ENCODE data around the gene ABCA5. TPM values are rescaled to one million over a fixed set of nuclear protein-coding genes. Genes with fewer than 3 reads are reported as not detected.

ABCA5 gene
- total and polyA plus RNA-seq, 10 of the 15 experiments (the other 5 are each of a cell fraction or from before 2014, with no cell fraction given) = 11.8 to 31.1 (median 18.1) TPM

DNA sequence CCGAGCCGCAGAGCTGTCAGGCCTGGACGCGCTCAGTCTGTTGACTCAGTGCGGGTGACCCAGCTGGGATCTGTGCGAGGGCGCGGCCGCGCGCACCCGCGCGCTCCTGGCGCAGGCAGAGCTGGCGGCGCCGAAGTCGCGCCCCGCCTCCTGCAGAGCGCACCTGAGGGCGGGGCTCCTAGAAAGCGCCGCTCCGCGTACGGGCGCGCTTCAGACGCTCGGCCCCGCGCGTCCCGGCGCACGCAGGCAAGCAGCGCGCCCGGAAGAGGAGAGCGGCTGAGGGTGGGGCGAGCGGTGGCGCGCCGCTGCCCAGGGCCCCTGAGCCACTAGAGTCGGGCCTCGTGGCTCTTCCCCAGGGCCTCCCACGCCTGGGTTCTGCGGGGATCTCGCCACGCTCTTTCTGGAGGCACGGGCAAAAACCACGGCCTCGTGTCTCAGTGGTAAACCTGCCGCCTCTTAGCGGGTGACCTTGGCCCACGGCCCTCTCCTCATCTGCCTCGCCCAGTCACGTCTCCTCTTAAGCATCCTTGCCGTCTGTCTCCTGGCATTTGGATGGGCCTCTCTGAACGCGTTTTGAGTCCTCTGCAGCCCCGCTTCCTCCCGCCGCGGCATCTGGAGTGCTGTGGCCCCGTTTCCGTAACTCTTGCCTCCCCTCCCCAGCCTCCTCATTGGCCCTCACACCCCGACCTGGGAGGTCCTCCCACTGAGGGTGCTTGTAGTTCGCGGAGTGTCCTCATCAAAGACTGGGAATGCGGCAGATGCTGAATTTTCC, at the start of gene ABCA5 (continued):
- TF ChIP-seq, protein P1, sequence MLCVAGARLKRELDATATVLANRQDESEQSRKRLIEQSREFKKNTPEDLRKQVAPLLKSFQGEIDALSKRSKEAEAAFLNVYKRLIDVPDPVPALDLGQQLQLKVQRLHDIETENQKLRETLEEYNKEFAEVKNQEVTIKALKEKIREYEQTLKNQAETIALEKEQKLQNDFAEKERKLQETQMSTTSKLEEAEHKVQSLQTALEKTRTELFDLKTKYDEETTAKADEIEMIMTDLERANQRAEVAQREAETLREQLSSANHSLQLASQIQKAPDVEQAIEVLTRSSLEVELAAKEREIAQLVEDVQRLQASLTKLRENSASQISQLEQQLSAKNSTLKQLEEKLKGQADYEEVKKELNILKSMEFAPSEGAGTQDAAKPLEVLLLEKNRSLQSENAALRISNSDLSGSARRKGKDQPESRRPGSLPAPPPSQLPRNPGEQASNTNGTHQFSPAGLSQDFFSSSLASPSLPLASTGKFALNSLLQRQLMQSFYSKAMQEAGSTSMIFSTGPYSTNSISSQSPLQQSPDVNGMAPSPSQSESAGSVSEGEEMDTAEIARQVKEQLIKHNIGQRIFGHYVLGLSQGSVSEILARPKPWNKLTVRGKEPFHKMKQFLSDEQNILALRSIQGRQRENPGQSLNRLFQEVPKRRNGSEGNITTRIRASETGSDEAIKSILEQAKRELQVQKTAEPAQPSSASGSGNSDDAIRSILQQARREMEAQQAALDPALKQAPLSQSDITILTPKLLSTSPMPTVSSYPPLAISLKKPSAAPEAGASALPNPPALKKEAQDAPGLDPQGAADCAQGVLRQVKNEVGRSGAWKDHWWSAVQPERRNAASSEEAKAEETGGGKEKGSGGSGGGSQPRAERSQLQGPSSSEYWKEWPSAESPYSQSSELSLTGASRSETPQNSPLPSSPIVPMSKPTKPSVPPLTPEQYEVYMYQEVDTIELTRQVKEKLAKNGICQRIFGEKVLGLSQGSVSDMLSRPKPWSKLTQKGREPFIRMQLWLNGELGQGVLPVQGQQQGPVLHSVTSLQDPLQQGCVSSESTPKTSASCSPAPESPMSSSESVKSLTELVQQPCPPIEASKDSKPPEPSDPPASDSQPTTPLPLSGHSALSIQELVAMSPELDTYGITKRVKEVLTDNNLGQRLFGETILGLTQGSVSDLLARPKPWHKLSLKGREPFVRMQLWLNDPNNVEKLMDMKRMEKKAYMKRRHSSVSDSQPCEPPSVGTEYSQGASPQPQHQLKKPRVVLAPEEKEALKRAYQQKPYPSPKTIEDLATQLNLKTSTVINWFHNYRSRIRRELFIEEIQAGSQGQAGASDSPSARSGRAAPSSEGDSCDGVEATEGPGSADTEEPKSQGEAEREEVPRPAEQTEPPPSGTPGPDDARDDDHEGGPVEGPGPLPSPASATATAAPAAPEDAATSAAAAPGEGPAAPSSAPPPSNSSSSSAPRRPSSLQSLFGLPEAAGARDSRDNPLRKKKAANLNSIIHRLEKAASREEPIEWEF (IDR thresholded peaks at IDR 0.05; ENCODE audit: insufficient replicate concordance, low read depth, low read length) = no peak
- TF ChIP-seq, protein P2, sequence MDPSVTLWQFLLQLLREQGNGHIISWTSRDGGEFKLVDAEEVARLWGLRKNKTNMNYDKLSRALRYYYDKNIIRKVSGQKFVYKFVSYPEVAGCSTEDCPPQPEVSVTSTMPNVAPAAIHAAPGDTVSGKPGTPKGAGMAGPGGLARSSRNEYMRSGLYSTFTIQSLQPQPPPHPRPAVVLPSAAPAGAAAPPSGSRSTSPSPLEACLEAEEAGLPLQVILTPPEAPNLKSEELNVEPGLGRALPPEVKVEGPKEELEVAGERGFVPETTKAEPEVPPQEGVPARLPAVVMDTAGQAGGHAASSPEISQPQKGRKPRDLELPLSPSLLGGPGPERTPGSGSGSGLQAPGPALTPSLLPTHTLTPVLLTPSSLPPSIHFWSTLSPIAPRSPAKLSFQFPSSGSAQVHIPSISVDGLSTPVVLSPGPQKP (IDR thresholded peaks at IDR 0.05; ENCODE audit: low read depth, low read length) = no peak
- TF ChIP-seq POLR2AphosphoS5 (IDR thresholded peaks at IDR 0.05; ENCODE audit: low read length) (peak; percentile 96), NFYB (IDR thresholded peaks at IDR 0.05; ENCODE audit: insufficient read depth, low read depth, low read length) (no peak), GATAD2B (conservative IDR thresholded peaks at IDR 0.05; ENCODE audit: low read depth) (peak; percentile 70; the same call in 1 of the 2 replicates), BACH1 (IDR thresholded peaks at IDR 0.05; ENCODE audit: borderline replicate concordance) (peak; percentile 83), TCF7 (IDR thresholded peaks at IDR 0.05; ENCODE audit: borderline replicate concordance) (no peak), E2F8 (IDR thresholded peaks at IDR 0.05; ENCODE audit: low read depth, partially characterized antibody) (no peak), RFX5 (IDR thresholded peaks at IDR 0.05; ENCODE audit: low read depth, low read length) (no peak), MEF2A (IDR thresholded peaks at IDR 0.05; ENCODE audit: insufficient read depth, low read depth, low read length) (no peak), RCOR1 (conservative IDR thresholded peaks at IDR 0.05; ENCODE audit: low read depth, low read length) (no peak), SMAD5 (IDR thresholded peaks at IDR 0.05; ENCODE audit: low read depth) (peak; percentile 74; the same call in 1 of the 2 replicates), ZNF217 (IDR thresholded peaks at IDR 0.05) (no peak), ZNF207 (IDR thresholded peaks at IDR 0.05; ENCODE audit: borderline replicate concordance) (peak; percentile 53; the same call in 1 of the 2 replicates), FOXK2 (IDR thresholded peaks at IDR 0.05) (no peak), EP300 (IDR thresholded peaks at IDR 0.05; ENCODE audit: borderline replicate concordance in 1 of 2, control insufficient read depth in 1 of 2, low read depth in 2 of 2, low read length in 2 of 2) (no peak), POLR2A (IDR thresholded peaks at IDR 0.05; ENCODE audit: low read depth, low read length) (peak; percentile 98), SIX5 (IDR thresholded peaks at IDR 0.05; ENCODE audit: low read depth, low read length, severe bottlenecking) (no peak)
- TF ChIP-seq, protein P3, sequence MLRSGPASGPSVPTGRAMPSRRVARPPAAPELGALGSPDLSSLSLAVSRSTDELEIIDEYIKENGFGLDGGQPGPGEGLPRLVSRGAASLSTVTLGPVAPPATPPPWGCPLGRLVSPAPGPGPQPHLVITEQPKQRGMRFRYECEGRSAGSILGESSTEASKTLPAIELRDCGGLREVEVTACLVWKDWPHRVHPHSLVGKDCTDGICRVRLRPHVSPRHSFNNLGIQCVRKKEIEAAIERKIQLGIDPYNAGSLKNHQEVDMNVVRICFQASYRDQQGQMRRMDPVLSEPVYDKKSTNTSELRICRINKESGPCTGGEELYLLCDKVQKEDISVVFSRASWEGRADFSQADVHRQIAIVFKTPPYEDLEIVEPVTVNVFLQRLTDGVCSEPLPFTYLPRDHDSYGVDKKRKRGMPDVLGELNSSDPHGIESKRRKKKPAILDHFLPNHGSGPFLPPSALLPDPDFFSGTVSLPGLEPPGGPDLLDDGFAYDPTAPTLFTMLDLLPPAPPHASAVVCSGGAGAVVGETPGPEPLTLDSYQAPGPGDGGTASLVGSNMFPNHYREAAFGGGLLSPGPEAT (IDR thresholded peaks at IDR 0.05; ENCODE audit: low read depth) = no peak

All from GM12878 (cell line).